Measurements from ENCODE around the gene INO80C.

- no peak for TF ChIP-seq CTCF (IDR thresholded peaks at IDR 0.05; ENCODE audit: borderline replicate concordance, extremely low read depth, low read length, poor library complexity, severe bottlenecking)
- TF ChIP-seq EZH2 (IDR thresholded peaks at IDR 0.05; ENCODE audit: borderline replicate concordance, low read depth, low read length, severe bottlenecking) = no peak
Measured at GRCh38 chr18:35451032-35451431, 46.7 kb downstream of the INO80C start.

All from DND-41 (cell line).